ENCODE measurements around the gene RIPOR3. TPM values are rescaled to one million over a fixed set of nuclear protein-coding genes. Genes with fewer than 3 reads are reported as not detected.
"Not testable (repeated sequence)": the region's sequence is repeated elsewhere in the genome, so short reads cannot be mapped to it uniquely, and the experiment has no call there.

The RIPOR3 gene
- total RNA-seq, 2 donors from 2014 or later = 2.3 to 6.9 TPM

DNA sequence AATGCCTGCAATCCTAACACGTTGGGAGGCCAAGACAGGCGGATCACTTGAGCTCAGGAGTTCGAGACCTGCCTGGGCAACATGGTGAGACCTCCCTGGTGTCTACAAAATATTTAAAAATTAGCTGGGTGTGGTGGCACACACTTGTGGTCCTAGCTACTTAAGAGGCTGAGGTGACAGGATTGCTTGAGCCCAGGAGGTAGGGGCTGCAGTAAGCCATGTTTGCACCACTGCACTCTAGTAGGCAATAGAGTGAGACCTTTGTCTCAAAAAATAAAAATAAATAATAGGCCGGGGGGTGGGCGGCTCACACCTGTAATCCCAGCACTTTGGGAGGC lies 18.3 kb upstream of the RIPOR3 start:
- no peaks in the 10 kb centered on the region for H3K27me3 ChIP-seq
- peaks cover 39% of the 10 kb centered on the region for H3K4me1 ChIP-seq
- H3K27ac ChIP-seq = no peak overlapping the region
- TF ChIP-seq POLR2A (IDR thresholded peaks at IDR 0.05) = no peak
- TF ChIP-seq, protein P1, sequence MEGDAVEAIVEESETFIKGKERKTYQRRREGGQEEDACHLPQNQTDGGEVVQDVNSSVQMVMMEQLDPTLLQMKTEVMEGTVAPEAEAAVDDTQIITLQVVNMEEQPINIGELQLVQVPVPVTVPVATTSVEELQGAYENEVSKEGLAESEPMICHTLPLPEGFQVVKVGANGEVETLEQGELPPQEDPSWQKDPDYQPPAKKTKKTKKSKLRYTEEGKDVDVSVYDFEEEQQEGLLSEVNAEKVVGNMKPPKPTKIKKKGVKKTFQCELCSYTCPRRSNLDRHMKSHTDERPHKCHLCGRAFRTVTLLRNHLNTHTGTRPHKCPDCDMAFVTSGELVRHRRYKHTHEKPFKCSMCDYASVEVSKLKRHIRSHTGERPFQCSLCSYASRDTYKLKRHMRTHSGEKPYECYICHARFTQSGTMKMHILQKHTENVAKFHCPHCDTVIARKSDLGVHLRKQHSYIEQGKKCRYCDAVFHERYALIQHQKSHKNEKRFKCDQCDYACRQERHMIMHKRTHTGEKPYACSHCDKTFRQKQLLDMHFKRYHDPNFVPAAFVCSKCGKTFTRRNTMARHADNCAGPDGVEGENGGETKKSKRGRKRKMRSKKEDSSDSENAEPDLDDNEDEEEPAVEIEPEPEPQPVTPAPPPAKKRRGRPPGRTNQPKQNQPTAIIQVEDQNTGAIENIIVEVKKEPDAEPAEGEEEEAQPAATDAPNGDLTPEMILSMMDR (IDR thresholded peaks at IDR 0.05) = no peak
- WGBS, 2 donors = 57 to 69% methylated on average over 5 of the region's 5 CpGs
- ATAC-seq (no peak), DNase-seq (no peak)
- intact Hi-C loops (cut with DNase I) = no loop called here
- no peaks in the 10 kb centered on the region for H3K9me3 ChIP-seq
- no peaks in the 10 kb centered on the region for H3K36me3 ChIP-seq (replicated peaks in 1 of 2; ENCODE audit: insufficient read depth in 1 of 2, low read depth in 2 of 2)
- H3K4me3 ChIP-seq = no peak overlapping the region

DNA sequence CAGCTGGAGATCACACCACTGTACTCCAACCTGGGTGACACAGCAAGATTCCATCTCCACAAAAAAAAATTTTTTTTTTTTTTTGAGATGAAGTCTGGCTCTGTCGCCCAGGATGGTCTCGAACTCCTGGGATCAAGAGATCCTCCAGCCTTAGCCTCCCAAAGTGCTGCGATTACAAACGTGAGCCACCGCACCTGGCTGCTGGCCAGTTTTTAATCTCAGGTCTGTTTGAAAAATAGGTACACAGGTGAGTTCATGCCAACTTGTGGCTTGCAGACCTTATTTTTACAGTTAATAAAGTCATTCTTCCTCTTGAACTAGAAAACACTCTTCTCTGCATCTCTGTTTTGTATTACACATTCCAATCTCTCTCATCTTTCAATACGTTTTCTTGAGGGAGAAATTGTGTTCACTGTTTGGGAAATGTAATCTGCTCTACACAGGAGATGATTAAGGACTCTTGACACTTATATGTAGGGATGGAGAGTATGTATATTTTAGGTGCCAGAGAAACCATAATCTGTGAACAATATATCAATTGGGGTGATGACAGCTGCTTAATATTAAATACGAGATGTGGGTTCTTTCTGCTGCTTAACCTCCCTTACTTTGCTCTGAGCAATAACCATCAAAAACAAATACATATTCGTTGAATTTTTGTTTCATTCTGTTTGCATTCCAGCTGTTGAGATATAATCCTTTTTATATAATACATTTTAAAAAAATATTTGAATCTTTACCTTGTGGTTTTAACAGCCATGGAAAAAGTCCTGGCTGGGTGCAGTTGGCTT lies 17.7 kb upstream of the RIPOR3 start:
- peak; percentile 60 to 74 (median 68) for DNase-seq

DNA sequence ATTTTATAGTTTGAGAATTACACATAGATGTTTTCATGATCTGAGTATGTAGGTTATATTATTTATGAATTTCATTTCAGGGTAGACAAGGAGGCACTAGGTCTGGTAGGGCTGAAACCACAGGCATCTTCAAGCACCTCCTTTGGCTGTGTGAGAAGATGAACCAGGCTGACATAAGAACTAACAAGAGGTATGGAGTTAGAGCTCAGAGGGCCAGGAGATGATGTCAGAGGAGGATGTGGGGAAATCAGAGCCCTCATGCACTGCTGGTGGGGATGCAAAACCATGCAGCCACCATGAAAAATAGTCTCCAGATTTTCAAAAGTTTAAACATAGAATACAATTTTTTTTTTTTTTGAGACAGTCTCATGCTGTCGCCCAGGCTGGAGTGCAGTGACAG lies 13.6 kb upstream of the RIPOR3 start:
- Histone ChIP-seq H3K27ac (no peak overlapping the region), H3K4me3 (no peak overlapping the region), H3K36me3 (replicated peaks in 1 of 2; ENCODE audit: insufficient read depth in 1 of 2, low read depth in 2 of 2) (no peaks in the 10 kb centered on the region), H3K27me3 (no peaks in the 10 kb centered on the region), H3K9me3 (no peaks in the 10 kb centered on the region), H3K4me1 (peaks cover 20% of the 10 kb centered on the region)
- intact Hi-C loops (cut with DNase I) = no loop called here
- 86% methylated on average over 1 of the region's 1 CpG for WGBS, 2 donors
- DNase-seq = no peak
- no peak for ATAC-seq
- TF ChIP-seq, protein P1 (IDR thresholded peaks at IDR 0.05) = no peak
- no peak for TF ChIP-seq POLR2A (IDR thresholded peaks at IDR 0.05)

More for the DNA sequence above, 17.7 kb upstream of the RIPOR3 start:
- no peak for TF ChIP-seq POLR2A (IDR thresholded peaks at IDR 0.05)
- TF ChIP-seq, protein P1 (IDR thresholded peaks at IDR 0.05) = no peak
- H3K27ac ChIP-seq = peak overlapping the region in 1 of 4 donors; percentile 13
- WGBS, 2 donors = 31 to 36% methylated on average over 8 of the region's 8 CpGs
- no peaks in the 10 kb centered on the region for H3K9me3 ChIP-seq
- H3K27me3 ChIP-seq = no peaks in the 10 kb centered on the region
- no peak for ATAC-seq
- H3K4me1 ChIP-seq = peaks cover 39% of the 10 kb centered on the region
- intact Hi-C loops (cut with DNase I) = no loop called here
- H3K36me3 ChIP-seq (replicated peaks in 1 of 2; ENCODE audit: insufficient read depth in 1 of 2, low read depth in 2 of 2) = no peaks in the 10 kb centered on the region
- no peak overlapping the region for H3K4me3 ChIP-seq

DNA sequence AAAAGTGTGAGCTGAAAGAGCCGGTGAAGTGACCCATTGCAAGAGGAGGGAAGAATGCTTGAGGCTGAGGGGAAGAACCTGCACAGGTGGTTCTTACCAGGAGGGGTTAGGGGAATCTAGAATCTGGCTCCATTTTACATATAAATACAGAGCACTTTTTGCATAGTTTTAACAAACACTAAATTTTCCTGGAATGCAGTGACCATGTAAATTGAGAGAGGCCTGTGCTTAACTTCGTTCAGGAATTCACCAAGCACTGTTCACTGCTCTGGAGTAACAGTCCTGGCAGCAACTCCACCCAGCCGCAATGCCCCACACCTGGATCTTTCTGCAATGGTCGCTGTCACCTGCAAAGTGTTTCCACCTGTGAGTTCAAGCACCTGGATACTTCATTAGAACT lies 13.2 kb upstream of the RIPOR3 start:
- TF ChIP-seq POLR2A (IDR thresholded peaks at IDR 0.05) = no peak
- TF ChIP-seq, protein P1 (IDR thresholded peaks at IDR 0.05) = no peak
- ATAC-seq (no peak), DNase-seq (no peak)
- Histone ChIP-seq H3K4me1 (peaks cover 20% of the 10 kb centered on the region), H3K27ac (no peak overlapping the region), H3K4me3 (no peak overlapping the region), H3K36me3 (replicated peaks in 1 of 2; ENCODE audit: insufficient read depth in 1 of 2, low read depth in 2 of 2) (no peaks in the 10 kb centered on the region), H3K27me3 (no peaks in the 10 kb centered on the region), H3K9me3 (no peaks in the 10 kb centered on the region)
- WGBS, 2 donors = 58 to 70% methylated on average over 4 of the region's 4 CpGs
- intact Hi-C loops (cut with DNase I) = no loop called here

DNA sequence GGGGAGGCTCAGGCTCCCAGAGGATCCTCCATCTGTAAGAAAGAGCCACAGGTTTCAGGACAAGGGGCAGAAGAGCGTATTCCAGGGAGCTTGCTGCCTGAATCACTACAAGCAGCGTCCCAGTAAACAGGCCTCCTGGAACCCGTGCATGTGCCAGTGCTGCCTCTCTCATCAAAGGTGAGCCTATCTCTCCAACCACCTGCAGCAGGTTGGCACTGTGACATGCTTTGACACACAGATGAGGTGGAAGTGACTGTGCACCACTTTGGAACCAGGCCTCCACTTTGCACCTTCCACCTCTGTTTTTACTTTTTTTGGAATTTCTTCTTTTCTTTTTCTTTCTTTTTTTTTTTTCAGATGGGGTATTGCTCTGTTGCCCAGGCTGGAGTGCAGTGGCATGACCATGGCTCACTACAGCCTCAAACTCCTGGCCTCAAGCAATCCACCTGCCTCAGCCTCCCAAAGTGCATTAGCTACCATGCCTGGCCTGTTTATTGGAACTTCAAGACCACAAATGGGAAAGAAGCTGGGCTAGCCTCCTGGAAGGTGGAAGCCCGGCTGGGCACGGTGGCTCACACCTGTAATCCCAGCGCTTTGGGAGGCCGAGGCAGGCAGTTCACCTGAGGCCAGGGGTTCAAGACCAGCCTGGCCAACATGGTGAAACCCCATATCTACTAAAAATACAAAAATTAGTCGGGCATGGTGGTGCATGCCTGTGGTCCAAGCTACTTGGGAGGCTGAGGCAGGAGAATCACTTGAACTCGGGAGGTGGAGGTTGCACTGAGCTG lies 12.5 kb upstream of the RIPOR3 start:
- H3K9me3 ChIP-seq; H3K27ac ChIP-seq; H3K4me3 ChIP-seq; H3K36me3 ChIP-seq (replicated peaks in 1 of 2; ENCODE audit: insufficient read depth in 1 of 2, low read depth in 2 of 2); ATAC-seq; H3K27me3 ChIP-seq; intact Hi-C loops (cut with DNase I): not testable (repeated sequence)
- peaks cover 17% of the 10 kb centered on the region for H3K4me1 ChIP-seq
- peak in 1 of 4 donors; percentile 31 for DNase-seq
- WGBS, 2 donors = 72 to 77% methylated on average over 5 to 9 of the region's 9 CpGs
